ENCODE measurements around the gene CERS2. TPM values are rescaled to one million over a fixed set of nuclear protein-coding genes. Genes with fewer than 3 reads are reported as not detected.

Gene CERS2
- total and polyA plus RNA-seq, 2 of the 13 experiments (the other 11 are each of a cell fraction or from before 2014, with no cell fraction given) = 269 to 298 TPM

GRCh38 chr1:150976879-150977694, 2.5 kb upstream of the CERS2 start (continued):
- TF ChIP-seq RARA (CRISPR knock-in tag; IDR thresholded peaks at IDR 0.05) (peak; percentile 37; the same call in 1 of the 2 replicates), ZNF709 (CRISPR knock-in tag; IDR thresholded peaks at IDR 0.05) (no peak), ATRX (CRISPR knock-in tag; IDR thresholded peaks at IDR 0.05; ENCODE audit: borderline replicate concordance) (no peak), DZIP1 (CRISPR knock-in tag; IDR thresholded peaks at IDR 0.05) (no peak), ZNF335 (CRISPR knock-in tag; IDR thresholded peaks at IDR 0.05) (0 out of 2 replicates have a peak, but pooled peaks have one; percentile 55), CBX5 (CRISPR knock-in tag; IDR thresholded peaks at IDR 0.05; ENCODE audit: borderline replicate concordance) (peak; percentile 75; the same call in 1 of the 2 replicates), ZNF597 (CRISPR knock-in tag; IDR thresholded peaks at IDR 0.05) (no peak), ZNF468 (CRISPR knock-in tag; IDR thresholded peaks at IDR 0.05) (no peak), NAIF1 (CRISPR knock-in tag; IDR thresholded peaks at IDR 0.05; ENCODE audit: borderline replicate concordance) (no peak), NBN (conservative IDR thresholded peaks at IDR 0.05) (no peak), ZNF687 (CRISPR knock-in tag; IDR thresholded peaks at IDR 0.05) (peak; percentile 76), SNAI1 (CRISPR knock-in tag; IDR thresholded peaks at IDR 0.05; ENCODE audit: borderline replicate concordance) (no peak), PHF20 (CRISPR knock-in tag; IDR thresholded peaks at IDR 0.05) (no peak), ZNF232 (CRISPR knock-in tag; IDR thresholded peaks at IDR 0.05; ENCODE audit: borderline replicate concordance) (no peak), FOXC1 (CRISPR knock-in tag; IDR thresholded peaks at IDR 0.05; ENCODE audit: borderline replicate concordance) (no peak), ZBTB1 (CRISPR knock-in tag; IDR thresholded peaks at IDR 0.05; ENCODE audit: borderline replicate concordance) (no peak), CENPBD1 (CRISPR knock-in tag; IDR thresholded peaks at IDR 0.05; ENCODE audit: borderline replicate concordance, low read depth) (no peak), NONO (IDR thresholded peaks at IDR 0.05) (no peak), NONO (CRISPR knock-in tag; conservative IDR thresholded peaks at IDR 0.05) (no peak)
